ENCODE results near the gene CTSE. TPM values are rescaled to one million over a fixed set of nuclear protein-coding genes. Genes with fewer than 3 reads are reported as not detected.
A peak's percentile ranks its signal among the peaks of the same experiment; 100 is the strongest.

Gene CTSE
- total and polyA plus RNA-seq, 12 donors, result 0.01 TPM; not detected in 11

GRCh38 chr1:206035027-206035426 lies 11.3 kb upstream of the CTSE start:
- intact Hi-C loops (cut with DNase I), result loop anchor here in 1 of 10 donors (5.0 kb wide), 1 partner anchor 48 kb away; no protein-coding TSS in a partner anchor
- no peak for ATAC-seq

GRCh38 chr1:206032380-206033140 lies 8.9 kb upstream of the CTSE start:
- H3K4me1 ChIP-seq, result peaks cover 0 to 7% (median 0%) of the 10 kb centered on the region in 9 donors
- peak in 1 of 8 donors; percentile 17 for ATAC-seq
- TF ChIP-seq, protein P1, sequence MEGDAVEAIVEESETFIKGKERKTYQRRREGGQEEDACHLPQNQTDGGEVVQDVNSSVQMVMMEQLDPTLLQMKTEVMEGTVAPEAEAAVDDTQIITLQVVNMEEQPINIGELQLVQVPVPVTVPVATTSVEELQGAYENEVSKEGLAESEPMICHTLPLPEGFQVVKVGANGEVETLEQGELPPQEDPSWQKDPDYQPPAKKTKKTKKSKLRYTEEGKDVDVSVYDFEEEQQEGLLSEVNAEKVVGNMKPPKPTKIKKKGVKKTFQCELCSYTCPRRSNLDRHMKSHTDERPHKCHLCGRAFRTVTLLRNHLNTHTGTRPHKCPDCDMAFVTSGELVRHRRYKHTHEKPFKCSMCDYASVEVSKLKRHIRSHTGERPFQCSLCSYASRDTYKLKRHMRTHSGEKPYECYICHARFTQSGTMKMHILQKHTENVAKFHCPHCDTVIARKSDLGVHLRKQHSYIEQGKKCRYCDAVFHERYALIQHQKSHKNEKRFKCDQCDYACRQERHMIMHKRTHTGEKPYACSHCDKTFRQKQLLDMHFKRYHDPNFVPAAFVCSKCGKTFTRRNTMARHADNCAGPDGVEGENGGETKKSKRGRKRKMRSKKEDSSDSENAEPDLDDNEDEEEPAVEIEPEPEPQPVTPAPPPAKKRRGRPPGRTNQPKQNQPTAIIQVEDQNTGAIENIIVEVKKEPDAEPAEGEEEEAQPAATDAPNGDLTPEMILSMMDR (IDR thresholded peaks at IDR 0.05), result no peak
- no peak overlapping the region for H3K27ac ChIP-seq
- H3K27me3 ChIP-seq, result peaks cover 0 to 19% (median 3%) of the 10 kb centered on the region in 7 donors
- no peak overlapping the region for H3K4me3 ChIP-seq
- peaks cover 0 to 6% (median 0%) of the 10 kb centered on the region in 11 donors for H3K9me3 ChIP-seq
- no peak for DNase-seq
- no peaks in the 10 kb centered on the region for H3K36me3 ChIP-seq
- intact Hi-C loops (cut with DNase I), result loop anchor here in 3 of 10 donors (5.0 kb wide), 2 partner anchors 45 to 75 kb away; no protein-coding TSS in a partner anchor
- 79 to 81% methylated on average over 5 of the region's 5 CpGs for WGBS, 2 donors

More at GRCh38 chr1:206035027-206035426, 11.3 kb upstream of the CTSE start:
- Histone ChIP-seq H3K36me3 (no peaks in the 10 kb centered on the region), H3K27me3 (peaks cover 0 to 23% (median 16%) of the 10 kb centered on the region in 7 donors), H3K27ac (no peak overlapping the region), H3K4me3 (no peak overlapping the region), H3K4me1 (peaks cover 0 to 15% (median 0%) of the 10 kb centered on the region in 9 donors), H3K9me3 (peaks cover 0 to 6% (median 0%) of the 10 kb centered on the region in 11 donors)
- TF ChIP-seq, protein P1 (IDR thresholded peaks at IDR 0.05), result no peak
- no peak for DNase-seq
- 72 to 77% methylated on average over 5 of the region's 5 CpGs for WGBS, 2 donors

DNA sequence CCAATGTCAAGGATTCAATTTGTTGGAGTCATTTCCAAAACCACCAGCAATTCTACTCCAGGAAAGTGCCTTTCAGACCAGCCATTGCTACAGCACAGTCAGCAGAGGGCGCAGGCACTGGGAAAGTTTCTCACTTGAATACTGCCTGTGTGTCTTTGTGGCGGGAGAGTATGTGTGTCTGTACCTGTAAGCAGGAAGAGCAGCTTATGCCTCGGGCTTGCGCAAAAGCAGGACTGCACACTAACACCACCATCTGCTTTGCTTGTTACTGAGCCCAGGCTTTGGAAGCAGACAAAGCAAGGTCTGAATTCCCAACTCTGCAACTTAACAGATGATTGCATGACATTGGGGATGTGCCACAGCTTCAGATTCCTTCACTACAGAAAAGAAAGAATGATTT lies 7.0 kb upstream of the CTSE start:
- intact Hi-C loops (cut with DNase I), result loop anchor here in 9 of 10 donors (1.0 to 5.0 kb wide), 5 partner anchors 43 to 77 kb away; no protein-coding TSS in a partner anchor
- ATAC-seq (peak in 7 of 8 donors; percentile 67 to 79 (median 76)), DNase-seq (peak; percentile 41 to 42)
- peaks cover 0 to 12% (median 0%) of the 10 kb centered on the region in 11 donors for H3K9me3 ChIP-seq
- H3K27me3 ChIP-seq, result peaks cover 0 to 6% (median 0%) of the 10 kb centered on the region in 7 donors
- peaks cover 0 to 7% (median 0%) of the 10 kb centered on the region in 9 donors for H3K4me1 ChIP-seq
- no peaks in the 10 kb centered on the region for H3K36me3 ChIP-seq
- no peak overlapping the region for H3K4me3 ChIP-seq
- TF ChIP-seq, protein P1 (IDR thresholded peaks at IDR 0.05), result peak in 8 of 9 donors; percentile 49 to 87 (median 74)
- H3K27ac ChIP-seq, result no peak overlapping the region
- WGBS, 2 donors, result 9 to 11% methylated on average over 4 of the region's 4 CpGs

GRCh38 chr1:206030191-206030590 lies 6.5 kb upstream of the CTSE start:
- H3K27ac ChIP-seq, result no peak overlapping the region
- no peak overlapping the region for H3K4me3 ChIP-seq
- intact Hi-C loops (cut with DNase I), result loop anchor here in 9 of 10 donors (1.0 to 5.0 kb wide), 5 partner anchors 43 to 77 kb away; no protein-coding TSS in a partner anchor
- peaks cover 0 to 4% (median 0%) of the 10 kb centered on the region in 7 donors for H3K27me3 ChIP-seq
- TF ChIP-seq, protein P1 (IDR thresholded peaks at IDR 0.05), result no peak
- no peaks in the 10 kb centered on the region for H3K36me3 ChIP-seq
- ATAC-seq (no peak), DNase-seq (no peak)
- WGBS, 2 donors, result 78 to 80% methylated on average over 4 of the region's 4 CpGs
- peaks cover 0 to 7% (median 0%) of the 10 kb centered on the region in 9 donors for H3K4me1 ChIP-seq
- H3K9me3 ChIP-seq, result peaks cover 0 to 12% (median 0%) of the 10 kb centered on the region in 11 donors

All from heart right ventricle (tissue), 16 donors.